GM12878 (cell line): Measurements from ENCODE around the gene CLPSL1. TPM values are rescaled to one million over a fixed set of nuclear protein-coding genes. Genes with fewer than 3 reads are reported as not detected.
A peak's percentile ranks its signal among the peaks of the same experiment; 100 is the strongest.

Experiments used
- BCL3 ChIP-seq: IDR thresholded peaks from 2 replicates; pipeline ENCODE4 v1.6.1; 2011; ENCODE audit warnings: borderline replicate concordance, low read depth, mild to moderate bottlenecking, moderate library complexity, low read length; ENCODE audit not compliant: insufficient read depth, poor library complexity, severe bottlenecking
- CREM ChIP-seq: IDR thresholded peaks from 2 replicates; pipeline ENCODE4 v1.6.1; 2014; ENCODE audit warnings: antibody characterized with exemption, low read depth
- EGR1 ChIP-seq, 2 experiments: IDR thresholded peaks; 1 replicate in 1 of 2; 2 replicates in 1 of 2; pipeline ENCODE4 v1.6.1; 2011 to 2012; ENCODE audit warnings: low read depth in 2 of 2, low read length in 2 of 2, borderline replicate concordance in 1 of 2, mild to moderate bottlenecking in 1 of 2, moderate library complexity in 1 of 2
- HDGF ChIP-seq: fragments of 450-650 bp; IDR thresholded peaks from 2 replicates; pipeline ENCODE4 v1.6.1; 2016; ENCODE audit warnings: antibody characterized with exemption
- MEF2B ChIP-seq: fragments of 450-650 bp; IDR thresholded peaks from 2 replicates; pipeline ENCODE4 v1.6.1; 2018; ENCODE audit warnings: mild to moderate bottlenecking, moderate library complexity; ENCODE audit not compliant: partially characterized antibody, poor library complexity, severe bottlenecking
- RB1 ChIP-seq: fragments of 450-650 bp; formaldehyde crosslinking; IDR thresholded peaks from 2 replicates; pipeline ENCODE4 v1.6.1; 2017; ENCODE audit warnings: mild to moderate bottlenecking, borderline replicate concordance
- SREBF1 ChIP-seq: IDR thresholded peaks from 2 replicates; pipeline ENCODE4 v1.6.1; 2012; ENCODE audit warnings: mild to moderate bottlenecking, low read length
- TCF12 ChIP-seq: IDR thresholded peaks from 2 replicates; pipeline ENCODE4 v1.6.1; 2011; ENCODE audit warnings: low read depth, mild to moderate bottlenecking, low read length
- ZBTB4 ChIP-seq: fragments of 450-650 bp; formaldehyde crosslinking; IDR thresholded peaks from 2 replicates; pipeline ENCODE4 v1.4.0; 2022; ENCODE audit warnings: mild to moderate bottlenecking, moderate library complexity
- ZNF207 ChIP-seq: fragments of 450-650 bp; IDR thresholded peaks from 2 replicates; pipeline ENCODE4 v1.6.1; 2014; ENCODE audit warnings: antibody characterized with exemption, mild to moderate bottlenecking, borderline replicate concordance
- ZNF217 ChIP-seq: fragments of 450-650 bp; IDR thresholded peaks from 2 replicates; pipeline ENCODE4 v1.6.1; 2017; ENCODE audit warnings: antibody characterized with exemption, mild to moderate bottlenecking
- ZNF24 ChIP-seq: fragments of 450-650 bp; IDR thresholded peaks from 2 replicates; pipeline ENCODE4 v1.6.1; 2017; ENCODE audit warnings: antibody characterized with exemption, mild to moderate bottlenecking
- polyA plus RNA-seq, 11 experiments: library from polyadenylated mRNA; depleted of rRNA in 4 of 11; unstranded in 6 of 11; stranded (reverse) in 5 of 11; fragments of >200 nt; fragmentation: Nextera tagmentation in 4 of 11; fragmentation: Illumina TruSeq in 1 of 11; extraction: Ambion mirVana in 4 of 11; extraction: Trizol in 1 of 11; gene quantifications; 1 replicate in 1 of 11; 2 replicates in 10 of 11; pipeline versions ENCODE4 v1.2.1 to v1.2.3, GENCODE V29; 2011 to 2016; ENCODE audit warnings: inconsistent platforms in 2 of 11, missing spikeins in 2 of 11, low read depth in 1 of 11
- total RNA-seq, 4 experiments: library from RNA; depleted of rRNA in 3 of 4; stranded (reverse); fragments of >200 nt in 3 of 4; fragmentation: Illumina TruSeq in 1 of 4; extraction: Trizol in 1 of 4; gene quantifications; 2 replicates each; pipeline versions ENCODE4 v1.2.1 to v1.2.3, GENCODE V29; 2013 to 2021
- TF ChIP-seq, protein P1 (sequence below): IDR thresholded peaks from 2 replicates; pipeline ENCODE4 v1.6.1; 2012; ENCODE audit warnings: improper control_type of control experiment, low read depth, low read length; ENCODE audit not compliant: insufficient replicate concordance
- TF ChIP-seq, protein P2 (sequence below): IDR thresholded peaks from 2 replicates; pipeline ENCODE4 v1.6.1; 2012; ENCODE audit warnings: mild to moderate bottlenecking, low read depth, low read length

The CLPSL1 gene
- total and polyA plus RNA-seq, 10 of the 15 experiments (the other 5 are each of a cell fraction or from before 2014, with no cell fraction given): not detected

DNA sequence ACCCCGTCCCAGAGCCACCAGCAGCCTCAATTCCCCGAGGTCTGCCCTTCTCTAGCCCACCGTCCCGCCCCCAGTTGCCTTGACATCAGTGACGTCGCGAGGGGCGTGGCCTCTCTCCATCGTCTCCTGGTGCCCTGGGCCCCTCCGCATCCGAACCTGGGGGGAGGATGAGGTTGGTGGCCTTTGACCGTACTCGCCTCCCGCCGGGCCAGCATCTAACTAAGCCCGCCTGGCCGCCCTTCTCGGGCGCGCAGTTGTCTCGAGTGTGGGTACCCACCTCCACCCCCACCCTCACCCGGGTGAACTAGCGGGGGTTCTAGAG is 49.4 kb upstream of the CLPSL1 start (continued):
- TF ChIP-seq, protein P1, sequence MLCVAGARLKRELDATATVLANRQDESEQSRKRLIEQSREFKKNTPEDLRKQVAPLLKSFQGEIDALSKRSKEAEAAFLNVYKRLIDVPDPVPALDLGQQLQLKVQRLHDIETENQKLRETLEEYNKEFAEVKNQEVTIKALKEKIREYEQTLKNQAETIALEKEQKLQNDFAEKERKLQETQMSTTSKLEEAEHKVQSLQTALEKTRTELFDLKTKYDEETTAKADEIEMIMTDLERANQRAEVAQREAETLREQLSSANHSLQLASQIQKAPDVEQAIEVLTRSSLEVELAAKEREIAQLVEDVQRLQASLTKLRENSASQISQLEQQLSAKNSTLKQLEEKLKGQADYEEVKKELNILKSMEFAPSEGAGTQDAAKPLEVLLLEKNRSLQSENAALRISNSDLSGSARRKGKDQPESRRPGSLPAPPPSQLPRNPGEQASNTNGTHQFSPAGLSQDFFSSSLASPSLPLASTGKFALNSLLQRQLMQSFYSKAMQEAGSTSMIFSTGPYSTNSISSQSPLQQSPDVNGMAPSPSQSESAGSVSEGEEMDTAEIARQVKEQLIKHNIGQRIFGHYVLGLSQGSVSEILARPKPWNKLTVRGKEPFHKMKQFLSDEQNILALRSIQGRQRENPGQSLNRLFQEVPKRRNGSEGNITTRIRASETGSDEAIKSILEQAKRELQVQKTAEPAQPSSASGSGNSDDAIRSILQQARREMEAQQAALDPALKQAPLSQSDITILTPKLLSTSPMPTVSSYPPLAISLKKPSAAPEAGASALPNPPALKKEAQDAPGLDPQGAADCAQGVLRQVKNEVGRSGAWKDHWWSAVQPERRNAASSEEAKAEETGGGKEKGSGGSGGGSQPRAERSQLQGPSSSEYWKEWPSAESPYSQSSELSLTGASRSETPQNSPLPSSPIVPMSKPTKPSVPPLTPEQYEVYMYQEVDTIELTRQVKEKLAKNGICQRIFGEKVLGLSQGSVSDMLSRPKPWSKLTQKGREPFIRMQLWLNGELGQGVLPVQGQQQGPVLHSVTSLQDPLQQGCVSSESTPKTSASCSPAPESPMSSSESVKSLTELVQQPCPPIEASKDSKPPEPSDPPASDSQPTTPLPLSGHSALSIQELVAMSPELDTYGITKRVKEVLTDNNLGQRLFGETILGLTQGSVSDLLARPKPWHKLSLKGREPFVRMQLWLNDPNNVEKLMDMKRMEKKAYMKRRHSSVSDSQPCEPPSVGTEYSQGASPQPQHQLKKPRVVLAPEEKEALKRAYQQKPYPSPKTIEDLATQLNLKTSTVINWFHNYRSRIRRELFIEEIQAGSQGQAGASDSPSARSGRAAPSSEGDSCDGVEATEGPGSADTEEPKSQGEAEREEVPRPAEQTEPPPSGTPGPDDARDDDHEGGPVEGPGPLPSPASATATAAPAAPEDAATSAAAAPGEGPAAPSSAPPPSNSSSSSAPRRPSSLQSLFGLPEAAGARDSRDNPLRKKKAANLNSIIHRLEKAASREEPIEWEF: no peak
- TF ChIP-seq MEF2B (peak; percentile 38), ZBTB4 (no peak), ZNF217 (no peak), EGR1 (IDR thresholded peaks at IDR 0.05; ENCODE audit: borderline replicate concordance in 1 of 2, low read depth in 2 of 2, low read length in 2 of 2) (no peak; a peak in 1 of 3 replicates), BCL3 (no peak), RB1 (no peak), CREM (peak; percentile 82), SREBF1 (no peak), ZNF24 (no peak), TCF12 (no peak), HDGF (peak; percentile 17; the same call in 1 of the 2 replicates), ZNF207 (no peak)
- TF ChIP-seq, protein P2, sequence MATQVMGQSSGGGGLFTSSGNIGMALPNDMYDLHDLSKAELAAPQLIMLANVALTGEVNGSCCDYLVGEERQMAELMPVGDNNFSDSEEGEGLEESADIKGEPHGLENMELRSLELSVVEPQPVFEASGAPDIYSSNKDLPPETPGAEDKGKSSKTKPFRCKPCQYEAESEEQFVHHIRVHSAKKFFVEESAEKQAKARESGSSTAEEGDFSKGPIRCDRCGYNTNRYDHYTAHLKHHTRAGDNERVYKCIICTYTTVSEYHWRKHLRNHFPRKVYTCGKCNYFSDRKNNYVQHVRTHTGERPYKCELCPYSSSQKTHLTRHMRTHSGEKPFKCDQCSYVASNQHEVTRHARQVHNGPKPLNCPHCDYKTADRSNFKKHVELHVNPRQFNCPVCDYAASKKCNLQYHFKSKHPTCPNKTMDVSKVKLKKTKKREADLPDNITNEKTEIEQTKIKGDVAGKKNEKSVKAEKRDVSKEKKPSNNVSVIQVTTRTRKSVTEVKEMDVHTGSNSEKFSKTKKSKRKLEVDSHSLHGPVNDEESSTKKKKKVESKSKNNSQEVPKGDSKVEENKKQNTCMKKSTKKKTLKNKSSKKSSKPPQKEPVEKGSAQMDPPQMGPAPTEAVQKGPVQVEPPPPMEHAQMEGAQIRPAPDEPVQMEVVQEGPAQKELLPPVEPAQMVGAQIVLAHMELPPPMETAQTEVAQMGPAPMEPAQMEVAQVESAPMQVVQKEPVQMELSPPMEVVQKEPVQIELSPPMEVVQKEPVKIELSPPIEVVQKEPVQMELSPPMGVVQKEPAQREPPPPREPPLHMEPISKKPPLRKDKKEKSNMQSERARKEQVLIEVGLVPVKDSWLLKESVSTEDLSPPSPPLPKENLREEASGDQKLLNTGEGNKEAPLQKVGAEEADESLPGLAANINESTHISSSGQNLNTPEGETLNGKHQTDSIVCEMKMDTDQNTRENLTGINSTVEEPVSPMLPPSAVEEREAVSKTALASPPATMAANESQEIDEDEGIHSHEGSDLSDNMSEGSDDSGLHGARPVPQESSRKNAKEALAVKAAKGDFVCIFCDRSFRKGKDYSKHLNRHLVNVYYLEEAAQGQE: no peak
